H1 (cell line): ENCODE data around the gene LMO2. TPM values are rescaled to one million over a fixed set of nuclear protein-coding genes. Genes with fewer than 3 reads are reported as not detected.

Experiments used
- CBX5 ChIP-seq: fragments of 300-800, 300-1000 bp; sonication (generic); IDR thresholded peaks from 2 replicates; pipeline ENCODE4 v1.7.1; 2016; ENCODE audit warnings: antibody characterized with exemption, low read length, low read depth
- CBX8 ChIP-seq: fragments of 300-800, 300-1000 bp; sonication (generic); IDR thresholded peaks from 2 replicates; pipeline ENCODE4 v1.7.1; 2016; ENCODE audit warnings: low read depth, low read length, borderline replicate concordance
- GTF2F1 ChIP-seq: IDR thresholded peaks from 2 replicates; pipeline ENCODE4 v1.6.1; 2012; ENCODE audit warnings: low read depth, low read length, improper control_type of control experiment, borderline replicate concordance
- TAF1 ChIP-seq: IDR thresholded peaks from 2 replicates; pipeline ENCODE4 v1.6.1; 2011; ENCODE audit warnings: mild to moderate bottlenecking, low read depth, low read length
- TAF7 ChIP-seq: optimal IDR thresholded peaks from 2 replicates; pipeline ENCODE3; 2011; ENCODE audit warnings: low read depth, mild to moderate bottlenecking, inconsistent platforms, low read length, moderate library complexity, borderline replicate concordance
- polyA plus RNA-seq, 7 experiments: library from polyadenylated mRNA; depleted of rRNA in 3 of 7; stranded (reverse) in 5 of 7; unstranded in 2 of 7; fragments of >200 nt in 5 of 7; fragments of 200-250 nt in 2 of 7; gene quantifications; 1 replicate in 5 of 7; 2 replicates in 1 of 7; 4 replicates in 1 of 7; pipeline versions ENCODE4 v1.2.1 to v1.2.3, GENCODE V29; 2011 to 2013; ENCODE audit warnings: missing spikeins in 2 of 7, mixed read lengths in 2 of 7
- total RNA-seq: library from RNA; stranded (reverse); fragmentation: NEBNext Ultra II Directional; extraction: Animal tissue kit (Norgen Biotek cat#: 25700); gene quantifications from 2 replicates; pipeline ENCODE4 v1.2.1, GENCODE V29; 2021

The LMO2 gene
- total and polyA plus RNA-seq, 2 of the 8 experiments (the other 6 are each of a cell fraction or from before 2014, with no cell fraction given) = 1.6 to 2.7 TPM

DNA sequence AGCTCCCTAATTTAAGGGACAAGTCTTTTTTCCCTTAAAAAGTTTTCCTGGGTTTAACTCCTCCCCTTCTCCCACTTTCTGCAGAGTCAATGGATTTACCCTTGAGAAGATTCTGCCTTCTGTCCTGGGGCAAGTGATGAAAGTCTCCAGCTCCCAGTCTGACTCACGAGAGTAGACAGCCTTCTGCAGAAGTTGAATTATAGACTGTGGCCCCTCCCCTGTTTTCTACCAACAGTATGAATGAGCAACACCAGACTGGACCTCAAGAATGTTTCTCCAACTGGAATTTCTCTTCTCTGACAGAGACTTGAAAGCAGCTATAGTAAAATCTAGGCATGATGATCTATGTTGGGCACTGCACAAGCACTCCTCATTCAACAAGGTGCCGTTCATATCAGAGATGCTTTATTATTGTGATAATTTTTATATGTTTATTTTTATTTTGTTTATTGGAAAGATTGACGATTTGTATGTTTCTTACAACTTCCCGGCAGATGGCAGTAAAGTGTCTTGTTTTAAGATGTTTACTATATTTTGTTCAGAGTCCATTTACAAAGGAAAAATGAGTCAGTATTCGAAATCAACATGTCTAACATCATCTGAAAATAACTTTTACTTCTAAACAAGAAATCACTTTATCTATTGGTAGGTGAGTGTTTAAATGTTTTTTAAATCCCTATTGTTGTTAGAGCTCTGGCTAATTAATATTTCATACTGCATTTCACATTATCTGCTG, 56.6 kb downstream of the LMO2 start (continued):
- TF ChIP-seq TAF7 = no peak
- TF ChIP-seq TAF1 = no peak
- no peak for TF ChIP-seq CBX5
- no peak for TF ChIP-seq CBX8
- no peak for TF ChIP-seq GTF2F1
